ENCODE results near the gene HLA-G. TPM values are rescaled to one million over a fixed set of nuclear protein-coding genes. Genes with fewer than 3 reads are reported as not detected.
"Not testable (repeated sequence)": the region's sequence is repeated elsewhere in the genome, so short reads cannot be mapped to it uniquely, and the experiment has no call there.

HLA-G gene
- not detected in 2 replicates for total RNA-seq

- no peak for DNase-seq (ENCODE audit: low read depth in 2 of 2)
Observed at GRCh38 chr6:29827579-29828470, at the start of gene HLA-G. Gene HLA-G (plus strand): TSS chr6:29827825. CDS start chr6:29827845, 20 bp downstream.

DNA sequence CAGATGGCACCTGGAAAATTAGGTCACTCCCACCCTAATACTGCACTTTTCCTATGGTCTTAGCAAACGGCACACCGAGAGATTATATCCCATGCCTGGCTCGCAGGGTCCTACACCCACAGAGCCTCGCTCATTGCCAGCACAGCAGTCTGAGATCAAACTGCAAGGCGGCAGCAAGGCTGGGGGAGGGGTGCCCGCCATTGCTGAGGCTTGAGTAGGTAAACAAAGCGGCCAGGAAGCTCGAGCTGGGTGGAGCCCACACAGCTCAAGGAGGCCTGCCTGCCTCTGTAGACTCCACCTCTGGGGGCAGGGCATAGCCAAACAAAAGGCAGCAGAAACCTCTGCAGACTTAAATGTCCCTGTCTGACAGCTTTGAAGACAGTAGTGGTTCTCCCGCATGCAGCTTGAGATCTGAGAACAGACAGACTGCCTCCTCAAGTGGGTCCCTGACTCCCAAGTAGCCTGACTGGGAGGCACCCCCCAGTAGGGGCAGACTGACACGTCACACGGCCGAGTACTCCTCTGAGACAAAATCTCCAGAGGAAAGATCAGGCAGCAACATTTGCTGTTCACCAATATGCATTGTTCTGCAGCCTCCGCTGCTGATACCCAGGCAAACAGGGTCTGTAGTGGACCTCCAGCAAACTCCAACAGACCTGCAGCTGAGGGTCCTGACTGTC lies 47.5 kb upstream of the HLA-G start:
- not testable (repeated sequence) for DNase-seq (ENCODE audit: low read depth in 2 of 2)

DNA sequence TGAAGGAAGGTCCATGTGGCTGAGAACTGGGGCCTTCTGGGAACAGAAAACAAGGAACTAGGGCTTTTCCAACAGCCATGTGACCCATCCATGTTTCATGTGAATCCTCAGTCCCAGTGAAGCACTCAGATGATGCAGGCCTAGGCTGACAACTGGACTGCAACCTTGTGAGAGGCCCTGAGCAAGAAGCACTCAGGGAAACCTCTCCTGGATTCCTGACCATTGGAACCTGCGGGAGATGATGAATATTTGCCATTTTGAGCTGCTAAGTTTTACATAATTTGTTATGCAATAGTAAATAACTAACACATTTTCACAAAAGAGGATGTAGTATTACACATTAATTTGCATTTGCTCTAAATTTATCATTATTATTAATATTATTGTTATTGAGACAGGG lies 38.4 kb upstream of the HLA-G start:
- DNase-seq (ENCODE audit: low read depth in 2 of 2), result no peak

DNA sequence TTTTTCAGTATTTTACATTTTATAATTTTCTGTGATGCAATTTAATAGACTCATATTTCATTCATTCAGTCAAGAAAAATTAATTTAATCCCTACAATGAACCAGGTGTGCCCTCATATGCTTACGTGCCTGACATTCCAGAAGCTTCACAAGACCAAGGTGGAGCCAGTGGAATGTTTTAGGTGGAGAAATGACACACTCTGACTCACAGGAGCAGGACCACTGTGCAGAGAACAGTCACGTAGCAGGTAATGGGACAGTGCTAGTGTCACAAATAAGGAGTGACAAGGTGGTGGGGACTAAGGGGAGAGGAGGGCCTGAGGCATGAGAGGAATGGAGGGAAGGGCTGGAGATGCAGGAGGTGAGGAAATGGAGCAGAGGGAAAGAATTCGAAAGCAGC lies 37.0 kb upstream of the HLA-G start:
- no peak for DNase-seq (ENCODE audit: low read depth in 2 of 2)

GRCh38 chr6:29791162-29791561 lies 36.5 kb upstream of the HLA-G start:
- DNase-seq (ENCODE audit: low read depth in 2 of 2), result no peak

DNA sequence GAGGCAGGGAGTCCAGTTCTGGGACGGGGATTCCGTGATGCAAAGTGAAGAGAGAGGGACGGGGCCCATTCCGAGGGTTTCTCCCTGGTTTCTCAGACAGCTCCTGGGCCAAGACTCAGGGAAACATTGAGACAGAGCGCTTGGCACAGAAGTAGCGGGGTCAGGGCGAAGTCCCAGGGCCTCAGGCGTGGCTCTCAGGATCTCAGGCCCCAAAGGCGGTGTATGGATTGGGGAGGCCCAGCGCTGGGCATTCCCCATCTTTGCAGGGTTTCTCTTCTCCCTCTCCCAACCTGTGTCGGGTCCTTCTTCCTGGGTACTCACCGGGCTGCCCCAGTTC lies 35.9 kb upstream of the HLA-G start:
- no peak for DNase-seq (ENCODE audit: low read depth in 2 of 2)

DNA sequence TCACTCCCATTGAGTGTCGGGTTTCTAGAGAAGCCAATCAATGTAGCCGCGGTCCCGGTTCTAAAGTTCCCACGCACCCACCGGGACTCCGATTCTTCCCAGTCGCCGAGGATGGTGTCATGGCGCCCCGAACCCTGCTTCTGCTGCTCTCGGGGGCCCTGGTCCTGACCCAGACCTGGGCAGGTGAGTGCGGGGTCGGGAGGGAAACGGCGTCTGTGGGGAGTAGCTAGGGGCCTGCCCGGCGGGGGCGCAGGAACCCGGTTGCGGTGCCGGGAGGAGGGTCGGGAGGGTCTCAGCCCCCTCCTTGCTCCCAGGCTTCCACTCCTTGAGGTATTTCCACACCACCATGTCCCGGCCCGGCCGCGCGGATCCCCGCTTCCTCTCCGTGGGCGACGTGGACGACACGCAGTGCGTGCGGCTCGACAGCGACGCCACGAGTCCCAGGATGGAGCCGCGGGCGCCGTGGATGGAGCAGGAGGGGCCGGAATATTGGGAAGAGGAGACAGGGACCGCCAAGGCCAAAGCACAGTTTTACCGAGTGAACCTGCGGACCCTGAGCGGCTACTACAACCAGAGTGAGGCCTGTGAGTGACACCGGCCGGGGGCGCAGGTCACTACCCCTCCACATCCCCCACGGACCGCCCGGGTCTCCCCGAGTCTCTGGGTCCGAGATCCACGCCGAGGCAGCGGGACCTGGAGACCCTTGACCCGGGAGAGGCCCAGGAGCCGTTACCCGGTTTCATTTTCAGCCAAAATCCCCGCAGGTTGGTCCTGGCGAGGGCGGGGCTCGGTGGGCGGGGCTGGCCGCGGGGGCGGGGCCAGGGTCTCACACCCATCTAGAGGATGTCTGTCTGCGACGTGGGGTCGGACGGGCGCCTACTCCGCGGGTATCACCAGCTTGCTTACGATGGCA lies 35.2 kb upstream of the HLA-G start:
- DNase-seq (ENCODE audit: low read depth in 2 of 2), result peak; percentile 21 to 43

DNA sequence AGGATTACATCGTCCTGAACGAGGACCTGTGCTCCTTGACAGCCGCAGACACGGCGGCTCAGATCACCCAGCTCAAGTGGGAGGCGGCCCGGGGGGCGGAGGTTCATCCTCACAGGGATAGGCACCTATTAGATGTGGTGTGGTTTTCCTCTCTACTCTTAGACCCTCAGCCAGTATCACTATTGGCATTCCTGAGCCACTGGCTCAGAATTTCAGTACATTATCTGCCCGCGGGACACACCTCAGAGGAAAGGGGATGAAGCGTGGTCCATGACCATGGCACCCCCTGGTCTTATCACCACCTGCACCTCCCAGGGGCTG lies 34.6 kb upstream of the HLA-G start:
- no peak for DNase-seq (ENCODE audit: low read depth in 2 of 2)

- DNase-seq (ENCODE audit: low read depth in 2 of 2), result no peak
Observed at GRCh38 chr6:29793796-29794195, 33.8 kb upstream of the HLA-G start.

GRCh38 chr6:29796026-29796425 lies 31.6 kb upstream of the HLA-G start:
- DNase-seq (ENCODE audit: low read depth in 2 of 2), result no peak

- peak in 1 of 2 donors; percentile 51 for DNase-seq (ENCODE audit: low read depth in 2 of 2)
Observed at GRCh38 chr6:29797135-29797534, 30.5 kb upstream of the HLA-G start.

DNA sequence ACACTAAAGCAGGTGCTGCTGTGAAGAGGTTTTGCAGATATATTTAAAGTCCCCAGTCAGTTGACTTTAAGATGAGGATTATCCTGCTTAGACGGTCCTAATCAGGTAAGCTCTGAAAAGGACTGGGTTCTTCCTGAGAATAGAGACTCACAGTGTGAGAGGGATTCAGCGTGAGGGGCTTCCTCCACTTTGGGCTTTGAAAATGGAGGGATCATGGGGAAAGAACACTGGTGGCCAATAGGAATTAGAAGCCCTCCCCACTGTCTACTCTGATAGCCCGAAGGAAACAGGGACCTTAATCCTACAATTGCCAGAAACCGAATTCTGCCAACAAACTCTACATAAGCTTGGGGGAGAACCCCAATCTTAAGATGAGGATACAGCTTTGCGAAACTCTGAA lies 29.7 kb upstream of the HLA-G start:
- DNase-seq (ENCODE audit: low read depth in 2 of 2), result no peak

- no peak for DNase-seq (ENCODE audit: low read depth in 2 of 2)
Observed at GRCh38 chr6:29800254-29800653, 27.4 kb upstream of the HLA-G start.

- no peak for DNase-seq (ENCODE audit: low read depth in 2 of 2)
Observed at GRCh38 chr6:29806387-29806786, 21.2 kb upstream of the HLA-G start.

GRCh38 chr6:29809249-29809648 lies 18.4 kb upstream of the HLA-G start:
- DNase-seq (ENCODE audit: low read depth in 2 of 2), result peak in 1 of 2 donors; percentile 15

DNA sequence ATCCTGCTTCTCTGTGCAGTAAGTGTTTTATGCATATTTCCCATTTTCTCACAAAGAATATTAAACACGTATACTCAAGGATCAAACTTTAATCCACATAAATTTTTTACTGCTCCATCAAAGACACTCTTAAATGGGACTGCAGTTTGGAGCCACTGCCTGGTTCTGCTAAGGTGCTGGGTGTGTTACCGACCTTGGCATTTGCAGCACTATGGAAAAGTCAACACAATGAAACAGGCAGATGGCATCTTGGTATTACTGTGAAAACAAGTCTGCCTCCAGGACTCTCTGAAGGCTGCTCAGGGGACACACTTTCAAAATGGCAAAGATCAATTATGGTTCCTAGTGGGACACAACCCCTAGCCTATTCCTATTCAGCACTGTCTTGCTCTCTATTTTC lies 17.3 kb upstream of the HLA-G start:
- DNase-seq (ENCODE audit: low read depth in 2 of 2), result no peak

GRCh38 chr6:29811377-29811776 lies 16.2 kb upstream of the HLA-G start:
- DNase-seq (ENCODE audit: low read depth in 2 of 2), result no peak

- no peak for DNase-seq (ENCODE audit: low read depth in 2 of 2)
Observed at GRCh38 chr6:29813066-29813465, 14.6 kb upstream of the HLA-G start.

GRCh38 chr6:29813809-29814208 lies 13.8 kb upstream of the HLA-G start:
- peak in 1 of 2 donors; percentile 37 for DNase-seq (ENCODE audit: low read depth in 2 of 2)

DNA sequence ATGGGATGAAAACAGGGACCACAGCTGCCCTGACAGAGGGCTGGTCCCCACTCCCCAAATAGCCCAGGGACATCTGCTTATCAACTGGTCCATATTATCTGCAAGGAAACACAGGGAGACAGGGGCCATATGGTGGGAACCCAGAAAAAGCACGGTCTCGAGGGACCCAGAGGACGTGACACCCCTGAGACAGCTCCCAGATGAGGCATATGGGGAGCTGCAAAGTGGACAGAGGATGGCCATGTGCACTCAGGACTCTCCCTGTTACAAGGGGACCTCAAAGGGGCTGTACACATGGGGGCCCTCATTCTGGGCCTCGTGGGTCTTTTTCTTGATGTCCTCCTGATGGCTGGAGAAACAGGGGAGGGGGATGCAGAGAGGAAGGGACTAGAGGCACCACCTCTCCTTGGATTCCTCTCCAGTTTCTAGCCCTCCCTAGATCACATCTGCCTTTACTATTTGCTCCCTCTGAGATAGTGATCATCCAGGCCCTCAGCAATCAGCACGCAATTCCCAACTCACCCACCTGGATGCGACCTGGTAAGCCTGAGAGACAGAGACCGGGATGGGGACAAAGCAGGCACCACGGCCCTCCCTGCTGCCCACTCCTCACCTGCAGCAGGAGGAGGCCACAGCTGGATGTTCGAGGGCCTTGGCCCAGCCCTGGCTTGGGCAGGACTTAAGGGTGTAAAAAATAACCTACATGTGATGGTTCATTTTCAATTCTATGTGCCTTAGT lies 13.1 kb upstream of the HLA-G start:
- no peak for DNase-seq (ENCODE audit: low read depth in 2 of 2)

DNA sequence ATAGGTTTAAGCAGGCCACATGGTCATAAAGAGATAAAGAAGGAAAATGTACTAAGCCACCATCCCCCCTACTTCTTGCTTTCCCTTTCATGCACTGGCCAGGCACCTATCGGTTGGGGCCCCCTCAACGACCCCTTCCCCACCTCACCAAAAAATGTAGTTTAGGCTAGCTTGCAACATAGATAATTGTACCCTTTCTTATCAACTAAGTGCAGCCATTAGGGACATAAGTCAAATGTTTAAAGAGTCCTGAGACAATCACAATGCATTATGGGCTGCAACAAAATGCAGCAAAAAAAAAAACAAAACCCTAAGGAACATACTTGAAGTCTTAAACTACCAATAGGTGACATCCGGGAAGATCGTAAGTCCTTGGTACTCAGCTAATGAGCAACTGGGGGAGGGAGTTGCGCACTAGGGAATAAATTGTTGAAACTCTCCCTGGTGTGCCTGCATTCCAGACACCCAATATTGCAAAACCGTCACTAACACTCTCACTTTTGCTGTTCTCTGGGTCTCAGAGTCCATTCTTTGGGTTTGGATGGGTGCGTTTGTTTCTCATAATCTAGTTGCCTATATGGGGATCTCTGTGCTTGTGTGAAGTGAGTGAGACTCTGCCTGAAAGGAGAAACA lies 12.4 kb upstream of the HLA-G start:
- DNase-seq (ENCODE audit: low read depth in 2 of 2), result no peak

Measured in lung microvascular endothelial cell (primary cell).